GM12878 (cell line): Measurements from ENCODE around the gene CCL4. TPM values are rescaled to one million over a fixed set of nuclear protein-coding genes. Genes with fewer than 3 reads are reported as not detected.

Source experiments
- ATAC-seq: fragments of 200-7000 bp; cut with Tn5 transposase; 3 replicates; pipeline ENCODE4 v1.9.1; 2020; ENCODE audit warnings: mild to moderate bottlenecking, moderate library complexity
- BruUV-seq: library from RNA; stranded (reverse); fragments of 400-500 nt; replicated peaks from 2 replicates; lab custom pipeline; 2021; lab: Mats Ljungman, UMichigan
- CTCF ChIA-PET: fragments of 300-600 bp; sonication (Branson Sonifier 250); formaldehyde crosslinking; extraction: SDS; loops from one replicate; lab custom pipeline; 2021; ENCODE audit warnings: inconsistent platforms; lab: Yijun Ruan, JAX
- POLR2A ChIA-PET: fragments of 350-600 bp; formaldehyde crosslinking; extraction: SDS; loops from one replicate; lab custom pipeline; 2021; ENCODE audit warnings: inconsistent platforms; lab: Charles Lee
- RAD21 ChIA-PET: fragments of 300-600 bp; sonication (Branson Sonifier 250); formaldehyde crosslinking; loops from one replicate; lab custom pipeline; 2023; ENCODE audit warnings: antibody characterized with exemption; ENCODE audit not compliant: unreplicated experiment; lab: Charles Lee
- SMC1A ChIA-PET: fragments of 300-600 bp; sonication (Branson Sonifier 250); formaldehyde crosslinking; loops from one replicate; lab custom pipeline; 2023; ENCODE audit not compliant: unreplicated experiment, uncharacterized antibody; lab: Charles Lee
- DNase-seq: peaks from one replicate; pipeline ENCODE4 v3.0.0-alpha.2; 2011; ENCODE audit warnings: low read depth, low spot score
- FAIRE-seq: peaks from 3 replicates; lab custom pipeline; 2011; peaks lifted over from hg19 to GRCh38; lab: Jason Lieb, UNC
- H2AFZ ChIP-seq: 2 replicates; pipeline ENCODE4 v1.6.0; 2011; ENCODE audit warnings: low read depth, low read length, control low read depth; ENCODE audit not compliant: control insufficient read depth
- H3K27ac ChIP-seq: 2 replicates; pipeline ENCODE4 v1.5.1; 2011; ENCODE audit warnings: control low read depth; ENCODE audit not compliant: control insufficient read depth, insufficient read depth
- H3K27me3 ChIP-seq, 2 experiments: replicated peaks in 1 of 2; 2 replicates each; pipeline versions ENCODE4 v1.6.0 to v1.6.1; 2011; ENCODE audit warnings: low read length in 1 of 2; ENCODE audit not compliant: control insufficient read depth in 2 of 2, insufficient read depth in 2 of 2
- H3K36me3 ChIP-seq, 2 experiments: 2 replicates each; pipeline ENCODE4 v1.5.1; 2011; ENCODE audit warnings: low read length in 1 of 2; ENCODE audit not compliant: control insufficient read depth in 2 of 2, insufficient read depth in 2 of 2
- H3K4me1 ChIP-seq: 2 replicates; pipeline ENCODE4 v1.6.1; 2011; ENCODE audit warnings: mild to moderate bottlenecking, low read length, moderate library complexity, mixed read lengths; ENCODE audit not compliant: control insufficient read depth, insufficient read depth
- H3K4me2 ChIP-seq: 2 replicates; pipeline ENCODE4 v1.6.0; 2011; ENCODE audit warnings: control low read depth; ENCODE audit not compliant: control insufficient read depth, insufficient read depth
- H3K4me3 ChIP-seq: fragments of 200-600 bp; sonication (generic); 2 replicates; pipeline ENCODE4 v1.5.1; 2016
- H3K79me2 ChIP-seq: 2 replicates; pipeline ENCODE4 v1.6.0; 2011; ENCODE audit warnings: low read length; ENCODE audit not compliant: control insufficient read depth, insufficient read depth
- H3K9ac ChIP-seq: 2 replicates; pipeline ENCODE4 v1.8.0; 2011; ENCODE audit warnings: low read length, control low read depth, mixed read lengths; ENCODE audit not compliant: control insufficient read depth, insufficient read depth
- H3K9me3 ChIP-seq: replicated peaks from 3 replicates; pipeline ENCODE4 v1.5.1; 2011; ENCODE audit warnings: mild to moderate bottlenecking, low read length; ENCODE audit not compliant: control insufficient read depth, insufficient read depth
- H4K20me1 ChIP-seq: 2 replicates; pipeline ENCODE4 v1.6.0; 2011; ENCODE audit not compliant: control insufficient read depth, insufficient read depth
- BMI1 ChIP-seq: fragments of 450-650 bp; IDR thresholded peaks from 2 replicates; pipeline ENCODE4 v1.6.1; 2016; ENCODE audit warnings: mild to moderate bottlenecking, moderate library complexity, borderline replicate concordance
- ESRRA ChIP-seq: IDR thresholded peaks from 2 replicates; pipeline ENCODE4 v1.6.1; 2012; ENCODE audit warnings: mild to moderate bottlenecking, low read length, improper control_type of control experiment
- HDAC2 ChIP-seq: fragments of 200-600 bp; sonication (generic); IDR thresholded peaks from 2 replicates; pipeline ENCODE4 v1.6.1; 2017
- IKZF1 ChIP-seq: fragments of 450-650 bp; conservative IDR thresholded peaks from 2 replicates; pipeline ENCODE4 v1.6.1; 2017; ENCODE audit warnings: antibody characterized with exemption, mild to moderate bottlenecking
- IKZF2 ChIP-seq, 2 experiments: fragments of 450-650 bp; IDR thresholded peaks; 2 replicates each; pipeline ENCODE4 v1.6.1; 2017; ENCODE audit warnings: mild to moderate bottlenecking in 2 of 2, moderate library complexity in 2 of 2
- IRF3 ChIP-seq: fragments of 450-650 bp; IDR thresholded peaks from 2 replicates; pipeline ENCODE4 v1.6.1; 2014; ENCODE audit warnings: mild to moderate bottlenecking
- LARP7 ChIP-seq: fragments of 450-650 bp; IDR thresholded peaks from 2 replicates; pipeline ENCODE4 v1.6.1; 2017; ENCODE audit warnings: mild to moderate bottlenecking
- MYB ChIP-seq: fragments of 150-350 bp; IDR thresholded peaks from 2 replicates; pipeline ENCODE4 v1.6.1; 2014; ENCODE audit warnings: mild to moderate bottlenecking, low read depth, low read length, borderline replicate concordance
- MYC ChIP-seq: IDR thresholded peaks from 2 replicates; pipeline ENCODE4 v1.6.1; 2011; ENCODE audit warnings: mild to moderate bottlenecking, low read length, moderate library complexity, inconsistent platforms; ENCODE audit not compliant: insufficient read depth, insufficient replicate concordance, insufficient read length, severe bottlenecking
- RB1 ChIP-seq: fragments of 450-650 bp; formaldehyde crosslinking; IDR thresholded peaks from 2 replicates; pipeline ENCODE4 v1.6.1; 2017; ENCODE audit warnings: mild to moderate bottlenecking, borderline replicate concordance
- RCOR1 ChIP-seq: conservative IDR thresholded peaks from 2 replicates; pipeline ENCODE4 v1.6.1; 2012; ENCODE audit warnings: low read depth, low read length, improper control_type of control experiment
- RELA ChIP-seq: fragments of 450-650 bp; IDR thresholded peaks from 2 replicates; pipeline ENCODE4 v1.8.0; 2014; ENCODE audit warnings: borderline replicate concordance; ENCODE audit not compliant: partially characterized antibody
- RUNX3 ChIP-seq: IDR thresholded peaks from 2 replicates; pipeline ENCODE4 v1.6.1; 2012; ENCODE audit warnings: low read length, inconsistent platforms
- SUZ12 ChIP-seq: fragments of 200-600 bp; sonication (generic); IDR thresholded peaks from one replicate; pipeline ENCODE4 v1.6.1; 2018; ENCODE audit warnings: antibody characterized with exemption, mild to moderate bottlenecking; ENCODE audit not compliant: unreplicated experiment
- YBX1 ChIP-seq: fragments of 450-650 bp; IDR thresholded peaks from 2 replicates; pipeline ENCODE4 v1.6.1; 2016; ENCODE audit warnings: antibody characterized with exemption
- ZNF217 ChIP-seq: fragments of 450-650 bp; IDR thresholded peaks from 2 replicates; pipeline ENCODE4 v1.6.1; 2017; ENCODE audit warnings: antibody characterized with exemption, mild to moderate bottlenecking
- ZNF384 ChIP-seq: IDR thresholded peaks from 2 replicates; pipeline ENCODE4 v1.6.1; 2012; ENCODE audit warnings: low read depth, mild to moderate bottlenecking, low read length, improper control_type of control experiment, borderline replicate concordance
- WGBS: methylation state at CpG from one replicate; pipeline ENCODE4 v1.1.6; 2016; ENCODE audit warnings: low lambda C conversion rate; ENCODE audit not compliant: insufficient replicate concordance, insufficient coverage; ENCODE audit errors: missing lambda C conversion rate; 5-methylcytosine and 5-hydroxymethylcytosine counted together
- in situ Hi-C: fragments of 300-500 bp; cut with MboI; formaldehyde crosslinking; loops from 9 replicates; pipeline ENCODE4 v1.14.3; 2018; ENCODE audit warnings: mixed read lengths
- intact Hi-C: fragments of 100-400 bp; cut with micrococcal nuclease; formaldehyde crosslinking; loops from one replicate; pipeline ENCODE4 v1.14.2; 2022; ENCODE audit not compliant: unreplicated experiment
- polyA plus RNA-seq, 11 experiments: library from polyadenylated mRNA; depleted of rRNA in 4 of 11; unstranded in 6 of 11; stranded (reverse) in 5 of 11; fragments of >200 nt; fragmentation: Nextera tagmentation in 4 of 11; fragmentation: Illumina TruSeq in 1 of 11; extraction: Ambion mirVana in 4 of 11; extraction: Trizol in 1 of 11; gene quantifications; 1 replicate in 1 of 11; 2 replicates in 10 of 11; pipeline versions ENCODE4 v1.2.1 to v1.2.3, GENCODE V29; 2011 to 2016; ENCODE audit warnings: inconsistent platforms in 2 of 11, missing spikeins in 2 of 11, low read depth in 1 of 11
- total RNA-seq, 4 experiments: library from RNA; depleted of rRNA in 3 of 4; stranded (reverse); fragments of >200 nt in 3 of 4; fragmentation: Illumina TruSeq in 1 of 4; extraction: Trizol in 1 of 4; gene quantifications; 2 replicates each; pipeline versions ENCODE4 v1.2.1 to v1.2.3, GENCODE V29; 2013 to 2021
- TF ChIP-seq, protein P1 (sequence below): fragments of 150-350 bp; IDR thresholded peaks from 2 replicates; pipeline ENCODE4 v1.6.1; 2016; ENCODE audit warnings: low read depth, low read length

Gene CCL4
- total and polyA plus RNA-seq, 10 of the 15 experiments (the other 5 are each of a cell fraction or from before 2014, with no cell fraction given), result 18.7 to 741 (median 79.4) TPM

DNA sequence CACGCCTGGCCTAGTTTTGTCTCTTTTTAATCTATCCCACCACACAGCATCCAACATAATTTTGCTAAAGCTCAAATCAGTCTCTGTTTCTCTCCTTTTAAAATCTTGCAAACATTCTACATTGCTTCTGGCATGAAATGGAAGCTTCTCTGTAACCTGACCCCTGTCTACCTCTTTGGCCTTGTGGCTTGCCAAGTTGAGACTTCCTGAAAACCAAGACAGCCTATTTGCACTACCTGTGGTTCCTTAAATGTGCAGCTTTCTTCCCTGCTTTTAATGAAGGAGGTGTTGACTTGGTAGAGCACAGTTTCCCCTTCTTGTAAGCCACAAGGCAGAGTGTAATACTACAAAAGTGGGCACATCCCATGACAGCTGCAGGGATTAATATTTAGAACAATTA lies 7.6 kb upstream of the CCL4 start:
- H3K27ac ChIP-seq, result no peak overlapping the region
- 0% methylated on average over 1 of the region's 1 CpG for WGBS
- H3K4me2 ChIP-seq, result no peak overlapping the region
- no TSS peak for BruUV-seq
- DNase-seq (no peak), ATAC-seq (no peak), FAIRE-seq (no peak)
- H4K20me1 ChIP-seq, result no peaks in the 10 kb centered on the region
- H3K4me1 ChIP-seq, result peaks cover 30% of the 10 kb centered on the region
- ChIA-PET RAD21 (no interaction called here), CTCF (interaction anchor here (1.2 kb wide), 1 partner anchor 23 kb away, joined by 3 read pairs; no protein-coding TSS in a partner anchor), SMC1A (interaction anchor here (0.7 to 1.5 kb wide), 3 partner anchors 22 to 54 kb away, joined by 3 to 5 read pairs (median 3); no protein-coding TSS in a partner anchor), POLR2A (interaction anchor here (0.6 kb wide), 1 partner anchor 200 kb away, joined by 3 read pairs; no protein-coding TSS in a partner anchor)
- H3K9ac ChIP-seq, result no peak overlapping the region
- intact Hi-C loops, result no loop called here
- H2AFZ ChIP-seq, result no peak overlapping the region
- no peak for TF ChIP-seq RCOR1
- TF ChIP-seq YBX1, result no peak
- no peak for TF ChIP-seq ESRRA
- TF ChIP-seq IKZF2 (IDR thresholded peaks at IDR 0.05), result peak; percentile 27 to 47; a peak in 2 of 4 replicates
- peak; percentile 35 for TF ChIP-seq IKZF1
- no peak for TF ChIP-seq HDAC2
- TF ChIP-seq, protein P1, sequence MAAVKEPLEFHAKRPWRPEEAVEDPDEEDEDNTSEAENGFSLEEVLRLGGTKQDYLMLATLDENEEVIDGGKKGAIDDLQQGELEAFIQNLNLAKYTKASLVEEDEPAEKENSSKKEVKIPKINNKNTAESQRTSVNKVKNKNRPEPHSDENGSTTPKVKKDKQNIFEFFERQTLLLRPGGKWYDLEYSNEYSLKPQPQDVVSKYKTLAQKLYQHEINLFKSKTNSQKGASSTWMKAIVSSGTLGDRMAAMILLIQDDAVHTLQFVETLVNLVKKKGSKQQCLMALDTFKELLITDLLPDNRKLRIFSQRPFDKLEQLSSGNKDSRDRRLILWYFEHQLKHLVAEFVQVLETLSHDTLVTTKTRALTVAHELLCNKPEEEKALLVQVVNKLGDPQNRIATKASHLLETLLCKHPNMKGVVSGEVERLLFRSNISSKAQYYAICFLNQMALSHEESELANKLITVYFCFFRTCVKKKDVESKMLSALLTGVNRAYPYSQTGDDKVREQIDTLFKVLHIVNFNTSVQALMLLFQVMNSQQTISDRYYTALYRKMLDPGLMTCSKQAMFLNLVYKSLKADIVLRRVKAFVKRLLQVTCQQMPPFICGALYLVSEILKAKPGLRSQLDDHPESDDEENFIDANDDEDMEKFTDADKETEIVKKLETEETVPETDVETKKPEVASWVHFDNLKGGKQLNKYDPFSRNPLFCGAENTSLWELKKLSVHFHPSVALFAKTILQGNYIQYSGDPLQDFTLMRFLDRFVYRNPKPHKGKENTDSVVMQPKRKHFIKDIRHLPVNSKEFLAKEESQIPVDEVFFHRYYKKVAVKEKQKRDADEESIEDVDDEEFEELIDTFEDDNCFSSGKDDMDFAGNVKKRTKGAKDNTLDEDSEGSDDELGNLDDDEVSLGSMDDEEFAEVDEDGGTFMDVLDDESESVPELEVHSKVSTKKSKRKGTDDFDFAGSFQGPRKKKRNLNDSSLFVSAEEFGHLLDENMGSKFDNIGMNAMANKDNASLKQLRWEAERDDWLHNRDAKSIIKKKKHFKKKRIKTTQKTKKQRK, result no peak
- no peak for TF ChIP-seq ZNF217
- no peak for TF ChIP-seq IRF3
- no peak for TF ChIP-seq ZNF384
- no peak for TF ChIP-seq BMI1
- no peak for TF ChIP-seq MYC
- TF ChIP-seq RUNX3, result 0 out of 2 replicates have a peak, but pooled peaks have one; percentile 11
- no peak for TF ChIP-seq RELA
- TF ChIP-seq MYB, result no peak
- TF ChIP-seq RB1, result no peak
- no peak for TF ChIP-seq LARP7
- no peak for TF ChIP-seq SUZ12
- H3K79me2 ChIP-seq, result no peaks in the 10 kb centered on the region
- H3K9me3 ChIP-seq, result no peaks in the 10 kb centered on the region; the same call in 2 of the 3 replicates
- H3K4me3 ChIP-seq, result no peak overlapping the region
- no peaks in the 10 kb centered on the region for H3K27me3 ChIP-seq
- H3K36me3 ChIP-seq, result no peaks in the 10 kb centered on the region
- in situ Hi-C loops, result no loop called here
